Measurements from ENCODE around the gene MAST4. TPM values are rescaled to one million over a fixed set of nuclear protein-coding genes. Genes with fewer than 3 reads are reported as not detected.
A peak's percentile ranks its signal among the peaks of the same experiment; 100 is the strongest.

The MAST4 gene
- total RNA-seq, 1 experiment from 2014 or later: 10.9 TPM

- intact Hi-C loops (cut with micrococcal nuclease; ENCODE audit: unreplicated experiment): no loop called here
- H3K36me3 Mint-ChIP-seq (ENCODE audit: insufficient read depth, unreplicated experiment): no peaks in the 10 kb centered on the region
- CTCF ChIA-PET: no interaction called here
- no TSS peak for BruUV-seq (replicated peaks)
- peaks cover 48% of the 10 kb centered on the region for H3K27me3 Mint-ChIP-seq (ENCODE audit: unreplicated experiment)
- H3K9me3 Mint-ChIP-seq (ENCODE audit: low read depth, unreplicated experiment): no peaks in the 10 kb centered on the region
- H3K4me1 Mint-ChIP-seq (ENCODE audit: low read depth, unreplicated experiment): no peaks in the 10 kb centered on the region
- no peak for DNase-seq
- TF ChIP-seq CTCF (IDR thresholded peaks at IDR 0.05; ENCODE audit: unreplicated experiment): no peak
- H3K27ac Mint-ChIP-seq (ENCODE audit: unreplicated experiment): no peak overlapping the region
- no peak overlapping the region for H3K4me3 Mint-ChIP-seq (ENCODE audit: low read depth, unreplicated experiment)
Measured at GRCh38 chr5:66708368-66708767, 112.2 kb downstream of the MAST4 start.

GRCh38 chr5:66710557-66711088, 114.4 kb downstream of the MAST4 start:
- CTCF ChIA-PET: no interaction called here
- intact Hi-C loops (cut with micrococcal nuclease; ENCODE audit: unreplicated experiment): no loop called here
- no peaks in the 10 kb centered on the region for H3K9me3 Mint-ChIP-seq (ENCODE audit: low read depth, unreplicated experiment)
- H3K4me3 Mint-ChIP-seq (ENCODE audit: low read depth, unreplicated experiment): no peak overlapping the region
- TF ChIP-seq CTCF (IDR thresholded peaks at IDR 0.05; ENCODE audit: unreplicated experiment): no peak
- H3K27me3 Mint-ChIP-seq (ENCODE audit: unreplicated experiment): peaks cover 29% of the 10 kb centered on the region
- no peaks in the 10 kb centered on the region for H3K36me3 Mint-ChIP-seq (ENCODE audit: insufficient read depth, unreplicated experiment)
- no TSS peak for BruUV-seq (replicated peaks)
- no peaks in the 10 kb centered on the region for H3K4me1 Mint-ChIP-seq (ENCODE audit: low read depth, unreplicated experiment)
- DNase-seq: no peak
- no peak overlapping the region for H3K27ac Mint-ChIP-seq (ENCODE audit: unreplicated experiment)

- TF ChIP-seq CTCF (IDR thresholded peaks at IDR 0.05; ENCODE audit: unreplicated experiment): no peak
- peak; percentile 16 for DNase-seq
- no TSS peak for BruUV-seq (replicated peaks)
- H3K4me3 Mint-ChIP-seq (ENCODE audit: low read depth, unreplicated experiment): no peak overlapping the region
- intact Hi-C loops (cut with micrococcal nuclease; ENCODE audit: unreplicated experiment): no loop called here
- H3K9me3 Mint-ChIP-seq (ENCODE audit: low read depth, unreplicated experiment): no peaks in the 10 kb centered on the region
- no peaks in the 10 kb centered on the region for H3K36me3 Mint-ChIP-seq (ENCODE audit: insufficient read depth, unreplicated experiment)
- CTCF ChIA-PET: no interaction called here
- no peak overlapping the region for H3K27ac Mint-ChIP-seq (ENCODE audit: unreplicated experiment)
- peaks cover 27% of the 10 kb centered on the region for H3K27me3 Mint-ChIP-seq (ENCODE audit: unreplicated experiment)
- H3K4me1 Mint-ChIP-seq (ENCODE audit: low read depth, unreplicated experiment): no peaks in the 10 kb centered on the region
Measured at GRCh38 chr5:66713998-66714397, 117.8 kb downstream of the MAST4 start.

- no peak overlapping the region for H3K27ac Mint-ChIP-seq (ENCODE audit: unreplicated experiment)
- no peak for DNase-seq
- no peaks in the 10 kb centered on the region for H3K9me3 Mint-ChIP-seq (ENCODE audit: low read depth, unreplicated experiment)
- CTCF ChIA-PET: interaction anchor here (0.6 to 0.9 kb wide), 2 partner anchors 412 to 1112 kb away, joined by 3 to 4 read pairs; no protein-coding TSS in a partner anchor
- no TSS peak for BruUV-seq (replicated peaks)
- TF ChIP-seq CTCF (IDR thresholded peaks at IDR 0.05; ENCODE audit: unreplicated experiment): no peak
- H3K4me1 Mint-ChIP-seq (ENCODE audit: low read depth, unreplicated experiment): no peaks in the 10 kb centered on the region
- H3K36me3 Mint-ChIP-seq (ENCODE audit: insufficient read depth, unreplicated experiment): no peaks in the 10 kb centered on the region
- H3K27me3 Mint-ChIP-seq (ENCODE audit: unreplicated experiment): peaks cover 39% of the 10 kb centered on the region
- intact Hi-C loops (cut with micrococcal nuclease; ENCODE audit: unreplicated experiment): no loop called here
- H3K4me3 Mint-ChIP-seq (ENCODE audit: low read depth, unreplicated experiment): no peak overlapping the region
Measured at GRCh38 chr5:66717455-66718373, 121.5 kb downstream of the MAST4 start.
